ENCODE results near the gene RASAL2.

DNA sequence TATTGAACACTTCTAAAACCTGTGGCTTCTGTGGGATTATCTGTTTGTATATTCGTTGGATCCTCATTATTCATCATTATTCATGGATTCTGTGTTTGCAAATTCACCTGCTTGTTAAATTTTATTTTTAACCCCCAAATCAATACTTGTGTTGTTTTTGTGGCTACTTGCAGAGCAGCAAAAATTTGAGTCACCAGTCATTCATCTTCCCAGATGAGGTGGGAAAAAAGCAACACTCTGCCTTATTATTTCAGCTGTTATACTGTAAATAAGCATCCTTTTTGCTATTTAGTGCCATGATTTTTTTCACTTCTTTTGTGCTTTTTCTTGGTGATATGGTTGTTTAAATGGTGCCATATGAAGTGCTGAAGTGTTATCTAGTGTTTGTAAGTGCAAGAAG is 56.7 kb downstream of the RASAL2 start:
- no peak for TF ChIP-seq POLR2A (IDR thresholded peaks at IDR 0.05)
- TF ChIP-seq, protein P1, sequence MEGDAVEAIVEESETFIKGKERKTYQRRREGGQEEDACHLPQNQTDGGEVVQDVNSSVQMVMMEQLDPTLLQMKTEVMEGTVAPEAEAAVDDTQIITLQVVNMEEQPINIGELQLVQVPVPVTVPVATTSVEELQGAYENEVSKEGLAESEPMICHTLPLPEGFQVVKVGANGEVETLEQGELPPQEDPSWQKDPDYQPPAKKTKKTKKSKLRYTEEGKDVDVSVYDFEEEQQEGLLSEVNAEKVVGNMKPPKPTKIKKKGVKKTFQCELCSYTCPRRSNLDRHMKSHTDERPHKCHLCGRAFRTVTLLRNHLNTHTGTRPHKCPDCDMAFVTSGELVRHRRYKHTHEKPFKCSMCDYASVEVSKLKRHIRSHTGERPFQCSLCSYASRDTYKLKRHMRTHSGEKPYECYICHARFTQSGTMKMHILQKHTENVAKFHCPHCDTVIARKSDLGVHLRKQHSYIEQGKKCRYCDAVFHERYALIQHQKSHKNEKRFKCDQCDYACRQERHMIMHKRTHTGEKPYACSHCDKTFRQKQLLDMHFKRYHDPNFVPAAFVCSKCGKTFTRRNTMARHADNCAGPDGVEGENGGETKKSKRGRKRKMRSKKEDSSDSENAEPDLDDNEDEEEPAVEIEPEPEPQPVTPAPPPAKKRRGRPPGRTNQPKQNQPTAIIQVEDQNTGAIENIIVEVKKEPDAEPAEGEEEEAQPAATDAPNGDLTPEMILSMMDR (IDR thresholded peaks at IDR 0.05): no peak
